Measurements from ENCODE around the gene SLC25A38.

SLC25A38 gene

DNA sequence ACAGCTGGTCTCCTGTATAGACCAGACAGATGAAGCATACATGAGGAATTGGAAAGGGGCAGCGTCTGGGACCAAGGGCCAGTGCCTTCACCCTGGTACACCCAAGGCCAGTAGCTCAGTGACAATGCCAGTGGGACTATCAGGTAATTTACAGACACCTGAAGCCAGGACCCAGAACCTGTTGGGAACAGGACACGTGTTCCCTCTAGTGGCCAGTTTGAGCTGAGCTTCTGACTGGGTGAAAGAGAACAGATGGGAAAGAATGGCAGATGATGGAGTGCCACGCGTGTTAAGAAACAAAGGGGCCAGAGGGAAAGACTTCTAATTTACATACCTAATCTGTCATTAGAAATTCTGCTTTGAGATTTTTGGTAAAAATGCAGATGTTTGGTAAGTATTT, 5.1 kb upstream of the SLC25A38 start:
- DNase-seq = no peak

DNA sequence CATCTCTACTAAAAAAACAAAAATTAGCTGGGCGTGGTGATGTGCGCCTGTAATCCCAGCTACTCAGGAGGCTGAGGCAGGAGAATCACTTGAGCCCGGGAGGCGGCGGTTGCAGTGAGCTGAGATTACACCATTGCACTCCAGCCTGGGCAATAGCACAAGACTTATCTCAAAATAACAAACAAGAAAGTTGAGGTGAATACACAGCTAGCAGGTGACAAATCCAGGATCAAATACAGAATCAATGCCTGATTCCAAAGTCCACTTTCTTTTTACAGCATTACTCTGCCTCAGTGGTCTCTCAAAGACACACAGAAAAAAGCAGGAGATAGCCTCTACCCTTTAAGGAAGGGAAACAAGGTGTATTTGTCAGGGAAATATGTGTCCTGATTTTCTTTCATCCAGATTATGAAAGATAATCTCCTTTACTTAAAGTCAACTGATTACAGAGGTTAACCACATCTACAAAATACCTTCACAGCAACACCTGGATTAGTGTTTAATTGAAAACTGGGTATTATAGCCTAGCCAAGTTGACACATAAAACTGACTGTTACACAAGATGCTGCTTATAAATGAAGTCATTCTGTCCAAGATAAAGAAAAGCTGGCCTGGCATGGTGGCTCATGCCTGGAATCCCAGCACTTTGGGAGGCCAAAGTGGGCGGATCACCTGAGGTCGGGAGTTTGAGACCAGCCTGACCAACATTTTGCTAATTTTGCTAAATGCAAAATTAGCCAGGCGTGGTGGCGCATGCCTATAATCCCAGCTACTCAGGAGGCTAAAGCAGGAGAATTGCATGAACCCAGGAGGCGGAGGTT, 4.0 kb upstream of the SLC25A38 start:
- DNase-seq = no peak

DNA sequence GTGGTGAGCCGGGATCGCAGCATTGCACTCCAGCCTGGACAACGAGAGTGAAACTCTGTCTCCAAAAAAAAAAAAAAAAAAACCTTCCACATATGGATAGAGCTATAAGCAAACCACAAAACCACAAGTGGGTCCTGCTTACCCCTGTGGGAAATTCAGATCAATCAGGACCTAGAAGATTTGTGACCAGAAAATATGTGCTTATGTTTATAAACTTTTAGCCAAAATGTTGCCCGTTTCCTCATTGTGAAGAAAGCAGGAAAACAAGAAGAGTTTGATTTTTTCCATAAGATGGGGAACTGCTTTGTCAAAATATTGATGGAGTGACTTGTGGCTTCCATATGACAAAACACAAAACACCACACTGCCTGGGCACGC, 3.4 kb upstream of the SLC25A38 start:
- no peak for DNase-seq

DNA sequence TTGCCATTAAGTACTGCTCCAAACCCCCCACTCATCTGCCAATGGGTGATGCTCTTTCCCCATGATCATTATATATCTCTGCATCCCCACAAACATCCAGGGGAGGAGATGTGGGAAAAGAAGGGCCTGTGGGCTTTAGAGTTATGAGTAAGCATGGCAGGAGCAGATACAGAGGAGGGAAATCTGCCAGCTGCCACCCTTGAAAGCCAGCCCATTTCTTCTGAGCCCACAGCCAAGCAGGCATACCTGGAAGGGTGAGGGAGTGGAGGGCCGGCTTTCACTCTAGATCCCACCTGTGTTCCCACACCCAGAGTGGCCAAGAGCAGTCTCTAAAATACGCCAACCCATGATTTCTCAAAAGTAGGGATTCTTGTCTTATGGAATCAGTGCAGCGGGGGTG, 1.7 kb upstream of the SLC25A38 start:
- no peak for DNase-seq

DNA sequence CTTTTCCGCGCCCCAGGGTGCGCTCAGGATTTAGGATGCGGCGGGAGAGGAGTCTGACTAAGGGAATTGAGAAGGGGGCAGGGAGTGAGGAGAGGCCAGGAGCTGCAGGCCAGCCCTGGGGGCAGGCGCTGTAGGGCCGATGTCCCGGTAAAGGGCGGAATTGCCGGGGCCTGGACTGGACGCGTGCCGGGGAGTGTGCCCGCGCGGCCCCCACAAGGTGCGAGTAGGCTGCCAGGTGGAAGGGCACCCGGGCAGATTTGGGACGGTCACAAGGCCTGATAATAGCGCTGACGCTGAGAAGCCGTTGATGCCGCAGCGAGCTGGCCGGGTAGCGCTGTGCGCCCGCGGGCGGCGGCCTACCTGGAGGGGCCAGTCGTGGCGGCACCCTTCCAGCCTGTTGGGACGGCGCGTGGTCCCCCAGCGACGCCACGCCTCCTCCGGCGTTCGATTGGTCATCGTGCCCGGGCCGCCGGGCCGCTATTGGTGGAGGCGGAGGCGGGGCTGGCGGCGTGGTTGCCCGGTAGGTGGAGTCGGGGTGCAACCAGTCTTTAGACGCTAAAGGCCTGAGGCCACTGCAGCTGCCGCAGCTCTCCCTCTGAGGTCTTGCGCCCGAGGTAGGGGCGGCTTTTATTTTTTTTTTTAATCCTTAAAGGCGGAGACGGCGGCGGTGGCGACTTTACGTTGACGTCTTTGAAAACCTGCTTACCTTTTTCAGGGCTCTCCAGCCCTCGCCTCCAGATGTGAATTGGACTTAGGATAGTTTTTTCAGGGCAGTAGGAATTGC, 903 bp downstream of the SLC25A38 start:
- DNase-seq = no peak

DNA sequence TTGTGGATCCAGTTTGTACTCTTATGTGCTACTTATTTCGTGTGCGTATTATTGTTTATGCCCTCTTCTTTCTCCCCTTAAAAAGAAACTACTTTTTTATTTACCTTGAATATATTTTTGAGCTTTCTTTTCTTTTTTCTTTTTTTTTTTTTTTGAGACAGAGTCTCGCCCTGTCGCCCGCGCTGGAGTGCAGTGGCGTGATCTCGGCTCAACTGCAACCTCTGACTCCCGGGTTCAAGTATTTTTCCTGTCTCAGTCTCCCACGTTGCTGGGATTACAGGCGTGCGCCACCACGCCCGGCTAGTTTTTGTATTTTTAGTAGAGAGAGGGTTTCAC, 1.5 kb downstream of the SLC25A38 start:
- DNase-seq = no peak

DNA sequence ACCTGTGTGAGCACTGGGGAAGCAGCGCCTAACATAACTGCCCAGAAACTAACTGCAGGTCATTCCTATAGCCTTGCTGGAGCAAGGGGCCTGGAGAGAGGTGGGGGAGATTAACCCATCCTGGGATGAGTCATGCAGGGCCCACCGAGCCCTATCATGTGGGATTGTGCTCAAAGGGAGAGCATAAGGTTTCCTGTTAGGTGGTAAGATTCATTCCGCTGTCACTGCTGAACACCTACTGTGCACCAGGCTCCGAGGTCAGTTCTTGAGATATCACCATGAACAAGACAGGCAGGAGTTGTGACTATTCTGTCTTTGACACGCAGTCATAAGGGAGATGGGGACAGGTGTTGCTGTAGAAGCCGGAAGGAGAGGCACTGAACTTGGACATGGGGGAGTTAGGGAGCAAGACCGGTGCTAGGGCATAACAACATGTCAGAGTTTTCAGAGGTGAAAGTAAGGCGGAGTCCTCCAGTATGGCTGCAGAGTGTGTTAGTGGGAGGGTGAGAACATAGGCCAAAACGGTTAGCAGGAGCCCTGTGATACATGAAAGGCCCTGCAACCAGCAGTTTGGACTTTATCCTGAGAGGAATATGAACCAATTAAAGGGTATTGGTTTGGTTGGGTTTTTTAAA, 2.4 kb downstream of the SLC25A38 start:
- no peak for DNase-seq

DNA sequence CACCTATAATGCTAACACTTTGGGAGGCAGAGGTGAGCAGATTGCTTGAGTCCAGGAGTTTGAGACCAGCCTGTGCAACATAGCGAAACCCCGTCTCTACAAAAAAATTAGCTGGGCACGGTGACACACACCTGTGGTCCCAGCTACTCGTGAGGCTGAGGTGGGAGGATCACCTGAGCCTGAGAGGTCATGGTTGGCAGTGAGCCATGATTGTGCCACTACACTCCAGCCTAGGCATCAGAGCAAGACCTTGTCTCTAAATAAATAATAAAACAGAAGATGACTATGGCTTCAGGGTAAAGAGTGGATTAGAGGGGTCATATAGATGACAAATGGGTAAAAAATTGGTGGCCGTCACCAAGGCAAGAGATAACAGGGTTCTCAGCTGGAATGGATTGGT, 3.1 kb downstream of the SLC25A38 start:
- no peak for DNase-seq

DNA sequence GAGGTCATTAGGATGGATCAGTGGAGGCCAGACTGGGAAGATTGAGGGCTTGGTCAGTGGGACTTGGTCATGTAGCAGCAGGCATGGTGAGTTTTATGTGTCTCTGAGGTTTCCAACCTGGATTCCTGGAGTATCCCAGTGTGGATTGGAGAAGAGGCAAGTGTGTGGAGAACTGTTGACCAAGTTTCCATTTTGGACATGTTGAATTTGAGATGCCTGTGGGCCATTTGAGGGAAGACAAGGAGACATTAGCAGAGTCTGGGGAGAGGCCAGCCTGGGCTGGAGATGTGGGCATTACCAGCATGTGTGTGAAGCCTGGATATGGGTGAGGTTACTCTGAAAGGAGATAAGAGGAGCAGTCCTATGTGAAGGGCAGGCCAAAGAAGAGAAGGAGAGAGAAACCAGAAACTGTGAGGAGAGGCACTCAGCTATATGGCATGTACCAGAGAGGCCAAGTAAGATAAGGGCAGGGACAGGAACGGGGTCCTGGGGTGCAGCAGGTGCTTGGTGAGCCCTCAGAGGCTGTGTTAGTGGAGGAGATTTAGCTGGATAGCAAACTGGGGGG, 4.3 kb downstream of the SLC25A38 start:
- no peak for DNase-seq

DNA sequence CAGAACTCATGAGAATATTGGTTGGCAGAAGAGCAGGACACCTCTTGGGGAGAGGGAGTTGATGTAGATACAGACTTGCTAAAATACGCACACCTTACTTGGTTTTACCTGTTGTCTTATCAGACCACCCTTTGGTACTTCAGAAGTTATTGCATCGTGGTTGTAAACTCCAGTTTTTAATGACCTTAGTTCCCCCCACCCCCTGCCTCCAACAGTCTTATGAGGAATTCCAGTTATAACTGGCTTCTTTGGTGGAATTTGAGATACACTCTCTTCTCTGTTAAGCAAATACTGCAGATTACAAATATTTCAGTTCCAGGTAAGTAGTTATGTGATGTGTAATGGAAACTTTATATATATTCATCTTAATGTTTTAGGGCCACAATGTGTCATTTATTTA, 5.0 kb downstream of the SLC25A38 start:
- no peak for DNase-seq

DNA sequence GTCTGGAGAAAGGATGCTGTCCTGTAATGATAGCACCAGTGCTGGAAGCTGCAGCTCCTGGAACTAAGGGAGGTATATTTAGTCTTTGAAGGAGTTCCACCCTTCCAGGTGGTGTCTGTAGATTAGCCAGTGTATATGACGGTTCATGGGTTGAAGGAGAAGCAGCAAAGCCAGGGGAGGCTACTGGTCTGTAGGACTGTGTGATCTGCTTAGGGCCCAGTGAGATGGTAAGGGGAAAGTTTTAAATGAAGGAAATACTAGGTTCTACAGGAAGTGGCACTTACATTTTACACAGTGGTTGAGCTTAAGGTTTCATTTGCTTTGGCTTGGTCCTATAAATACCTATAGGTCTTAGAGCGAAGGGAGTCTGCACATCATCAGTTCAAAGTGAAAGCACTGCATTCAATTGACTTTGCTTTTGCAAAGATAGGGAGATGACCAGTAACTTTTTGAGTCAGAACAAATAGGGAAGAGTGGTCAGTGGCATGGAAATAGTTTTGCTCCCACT, 5.6 kb downstream of the SLC25A38 start:
- no peak for DNase-seq

DNA sequence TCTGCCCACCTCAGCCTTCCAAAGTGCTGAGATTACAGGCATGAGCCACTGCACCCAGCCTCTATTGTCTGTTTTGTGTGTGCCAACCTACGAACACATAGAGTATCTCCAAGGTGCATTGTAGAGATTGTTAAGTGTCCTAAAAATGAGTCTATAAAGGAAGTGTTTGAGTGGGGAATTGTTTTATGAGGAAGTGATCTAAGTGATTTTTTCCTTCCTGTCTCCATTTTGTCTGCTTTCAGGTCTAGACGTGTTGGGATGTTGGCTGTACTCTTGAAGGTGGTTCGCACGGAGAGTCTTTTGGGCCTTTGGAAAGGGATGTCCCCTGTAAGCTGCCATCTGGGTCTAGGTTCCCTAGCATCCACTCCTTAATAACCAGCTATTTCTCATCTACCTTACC, 7.0 kb downstream of the SLC25A38 start:
- no peak for DNase-seq

DNA sequence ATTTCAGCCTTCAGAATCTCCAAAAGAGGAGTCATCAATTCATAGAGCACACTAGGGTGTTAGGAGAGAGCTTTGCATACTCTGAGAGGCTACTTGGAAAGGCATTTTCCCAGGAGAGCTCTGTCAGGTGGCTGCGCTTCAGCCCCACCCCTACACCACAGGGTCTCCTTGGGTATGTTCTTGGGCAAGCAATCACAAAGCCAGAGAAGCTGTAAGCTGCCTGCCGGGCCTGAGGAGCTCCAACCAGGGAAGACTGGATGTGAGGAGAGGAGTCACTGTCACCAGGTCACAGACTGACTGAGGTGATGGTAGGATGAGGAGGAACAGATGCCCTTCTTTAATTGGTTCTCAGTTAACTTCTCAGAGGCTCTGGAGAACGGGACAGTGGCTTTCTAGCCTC, 13.5 kb downstream of the SLC25A38 start:
- DNase-seq = no peak

DNA sequence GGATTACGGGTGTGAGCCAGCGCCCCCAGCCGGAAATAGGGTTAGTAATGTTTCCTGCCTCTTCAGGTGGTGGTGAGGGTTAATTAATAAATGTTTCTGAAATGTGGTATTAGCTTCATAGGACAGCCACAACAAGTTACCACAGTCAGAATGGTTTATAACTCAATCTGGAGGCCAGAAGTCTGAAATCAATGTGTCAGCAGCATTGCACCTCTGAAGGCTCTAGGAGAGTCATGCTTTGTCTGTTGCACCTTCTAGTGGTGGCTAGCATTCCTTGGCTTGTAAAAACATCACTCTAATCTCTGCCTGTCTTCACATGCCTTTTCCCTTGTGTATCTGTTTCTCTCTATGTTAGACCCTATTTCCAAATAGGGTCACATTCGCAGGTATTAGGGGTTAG, 15.5 kb downstream of the SLC25A38 start:
- no peak for DNase-seq

DNA sequence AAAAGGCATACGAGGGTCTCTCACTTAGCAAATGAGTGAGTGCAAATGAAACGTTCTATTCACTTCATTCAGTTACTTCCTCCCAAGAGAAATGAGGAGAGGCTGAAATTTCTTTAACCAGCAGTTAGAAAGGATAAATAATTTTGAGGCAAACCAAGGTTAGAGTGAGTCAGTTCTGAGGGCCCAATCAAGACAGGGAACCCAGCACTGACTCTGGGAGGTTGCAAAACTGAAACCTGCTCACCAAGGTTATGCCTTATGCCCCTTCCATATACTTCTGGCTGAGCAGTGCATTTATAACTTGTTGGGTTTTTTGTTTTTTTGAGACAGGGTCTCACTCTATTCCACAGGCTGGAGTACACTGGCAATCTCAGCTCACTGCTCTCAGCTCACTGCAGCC, 18.8 kb downstream of the SLC25A38 start:
- DNase-seq = no peak

DNA sequence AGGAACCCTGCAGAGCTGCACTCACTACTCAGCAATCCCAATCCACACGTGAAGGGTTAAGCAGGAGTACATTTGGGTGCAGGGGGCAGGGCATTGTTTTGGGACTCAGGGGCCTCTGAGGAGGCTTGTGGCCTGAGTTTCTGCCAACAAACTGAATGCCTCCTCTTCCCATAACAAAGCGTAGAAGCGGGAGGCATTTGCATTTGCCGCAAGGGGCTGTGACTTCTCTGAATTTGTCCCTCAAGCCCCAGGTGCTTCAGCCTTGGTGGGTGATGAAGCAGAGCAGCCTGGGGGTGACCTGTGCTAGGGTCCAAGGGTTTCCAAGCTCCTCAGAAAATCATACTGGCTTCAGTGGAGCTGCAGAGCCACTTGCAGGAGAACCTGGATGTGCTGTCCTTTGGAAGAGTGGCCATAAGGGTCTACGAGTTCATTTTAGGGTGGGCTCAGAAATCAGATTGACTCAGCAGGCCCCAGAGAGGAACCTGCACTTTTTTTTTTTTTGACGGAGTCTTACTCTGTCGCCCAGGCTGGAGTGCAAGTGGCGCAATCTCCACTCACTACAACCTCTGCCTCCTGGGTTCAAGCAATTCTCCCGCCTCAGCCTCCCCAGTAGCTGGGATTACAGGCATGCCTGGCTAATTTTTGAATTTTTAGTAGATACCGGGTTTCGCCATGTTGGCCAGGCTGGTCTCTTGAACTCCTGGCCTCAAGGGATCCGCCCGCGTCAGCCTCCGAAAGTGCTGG, 21.9 kb downstream of the SLC25A38 start:
- no peak for DNase-seq

DNA sequence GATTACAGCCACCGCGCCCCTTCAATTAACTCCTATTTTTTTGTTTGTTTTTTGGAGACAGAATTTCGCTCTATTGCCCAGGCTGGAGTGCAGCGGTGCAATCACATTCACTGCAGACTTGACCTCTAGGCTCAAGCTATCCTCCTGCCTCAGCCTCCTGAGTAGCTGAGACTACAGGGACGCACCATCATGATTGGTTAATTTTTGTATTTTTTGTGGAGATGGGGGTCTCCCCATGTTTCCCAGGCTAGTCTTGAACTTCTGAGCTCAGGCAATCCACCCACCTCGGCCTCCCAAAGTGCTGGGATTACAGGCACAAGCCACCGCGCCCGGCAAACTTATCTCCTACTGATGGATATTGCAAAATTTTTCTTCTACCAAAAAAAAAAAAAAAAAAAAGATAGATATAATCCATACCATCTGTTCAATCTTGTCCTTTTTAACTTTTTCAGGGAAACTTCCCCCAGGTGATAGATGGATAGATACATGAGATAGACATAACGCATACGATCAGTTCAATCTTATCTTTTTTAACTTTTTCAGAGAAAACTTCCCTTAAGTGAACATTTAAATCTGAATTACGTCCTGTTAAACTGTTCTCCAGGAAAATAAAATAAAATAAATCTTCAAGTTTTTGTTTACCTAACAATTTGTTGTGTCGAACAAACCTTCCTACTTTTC, 22.7 kb downstream of the SLC25A38 start:
- no peak for DNase-seq

DNA sequence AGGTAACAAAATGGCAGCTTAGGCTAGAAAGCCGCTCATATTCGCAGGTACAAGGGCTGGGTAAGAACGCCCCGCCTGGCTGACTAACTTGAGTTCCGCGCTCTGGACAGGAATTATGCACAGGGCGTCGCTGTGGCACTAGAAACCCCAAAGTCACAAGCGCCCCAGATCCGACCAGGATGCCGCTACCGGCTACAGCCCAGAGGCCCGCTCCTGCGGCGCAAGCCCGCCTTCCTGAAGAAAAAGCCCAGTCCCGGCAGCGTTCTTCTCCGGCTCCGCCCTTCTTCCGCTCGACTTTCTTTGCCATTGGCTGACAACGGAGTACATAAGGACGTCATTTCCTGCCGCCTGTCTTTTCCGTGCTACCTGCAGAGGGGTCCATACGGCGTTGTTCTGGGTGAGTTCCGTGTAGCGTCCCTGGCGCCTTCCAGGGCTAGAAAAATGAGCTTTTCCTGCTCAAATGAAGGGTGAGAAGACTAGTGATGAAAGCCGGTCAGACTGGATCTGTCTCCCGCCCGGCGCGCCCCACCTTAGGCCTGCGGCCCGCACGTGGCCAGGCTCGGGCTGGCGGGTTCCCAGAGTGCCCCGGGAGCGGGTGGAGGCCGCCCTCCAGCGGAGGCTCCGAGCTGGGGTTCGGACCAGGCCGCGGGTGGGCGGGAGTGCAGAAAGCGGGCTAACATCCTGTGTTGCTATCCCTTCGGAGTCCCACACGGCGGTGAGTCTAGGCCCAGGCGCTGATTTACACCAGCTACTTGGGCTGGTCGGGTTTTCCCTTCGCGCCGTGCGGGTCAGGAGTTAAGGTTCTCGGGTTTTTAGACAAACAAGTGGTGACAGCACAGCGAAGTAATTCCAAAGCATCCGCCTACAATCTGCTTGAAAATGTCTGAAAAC, 23.4 kb downstream of the SLC25A38 start, which contains the start of gene RPSA:
RPSA (plus strand) TSS at position 353 of the 891 bp plus-strand sequence. CDS start 934 bp downstream, outside the sequence.
- peak; percentile 89 for DNase-seq

DNA sequence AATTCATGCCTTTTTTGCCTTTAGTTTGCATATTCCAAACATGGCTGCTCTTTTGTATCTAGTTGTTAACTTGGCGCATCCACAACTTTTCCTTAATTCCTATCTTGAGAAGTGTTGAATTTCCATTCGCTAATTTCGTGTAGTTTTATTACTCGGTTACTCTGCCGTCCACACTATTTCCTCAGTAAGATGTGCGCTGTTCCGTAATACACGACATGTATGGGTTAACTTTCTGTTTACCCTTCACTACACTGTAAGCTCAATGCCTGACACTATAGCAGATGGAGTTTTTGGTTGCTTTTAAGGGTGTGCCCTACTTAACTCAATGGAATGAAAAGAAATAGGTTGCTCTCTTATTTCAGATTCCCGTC, 24.1 kb downstream of the SLC25A38 start:
- DNase-seq = no peak

DNA sequence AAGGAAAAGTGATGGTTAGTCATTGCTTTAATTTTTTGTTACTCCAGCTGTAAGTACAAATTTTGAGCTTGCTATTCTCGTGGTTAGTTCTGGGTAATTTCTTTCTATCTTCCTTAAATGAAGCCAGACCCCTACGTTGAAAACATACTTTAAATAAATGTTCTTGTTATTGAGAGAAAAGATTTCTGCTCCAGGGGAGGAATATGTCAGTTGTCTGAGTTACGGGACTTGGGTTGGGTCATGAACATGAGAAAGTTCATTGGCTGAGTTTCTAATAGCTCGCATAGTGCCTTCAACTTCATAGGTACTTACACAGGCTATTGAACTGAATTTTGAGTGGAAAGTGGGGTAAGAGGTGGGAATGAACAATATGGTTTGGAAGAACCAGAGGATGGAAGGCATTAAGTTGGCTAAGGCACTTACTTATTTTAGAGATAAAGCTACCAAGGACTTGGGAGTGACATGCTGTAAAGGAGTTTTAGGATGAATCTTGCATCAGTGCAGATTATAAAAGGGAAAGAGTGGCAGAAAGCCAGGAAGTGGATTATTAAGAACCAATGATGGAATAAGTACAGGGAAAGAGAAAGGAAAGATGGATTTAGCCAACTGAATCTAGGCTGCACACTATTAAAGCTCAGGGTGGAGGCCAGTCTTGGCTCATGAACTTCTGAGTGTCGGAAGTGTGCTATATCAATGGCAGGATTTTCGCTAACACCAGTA, 24.8 kb downstream of the SLC25A38 start:
- no peak for DNase-seq
